GM06990 (cell line): ENCODE measurements around the gene ZDHHC18.

ENCODE experiments used
- DNase-seq: peaks from one replicate; pipeline ENCODE4 v3.0.0-alpha.2; 2011; ENCODE audit not compliant: insufficient read length; ENCODE audit errors: extremely low read depth
- H3K27me3 ChIP-seq: replicated peaks from 2 replicates; pipeline ENCODE4 v1.6.0; 2011; ENCODE audit warnings: low read length; ENCODE audit not compliant: control insufficient read depth, insufficient read depth
- H3K36me3 ChIP-seq: 2 replicates; pipeline ENCODE4 v1.5.1; 2011; ENCODE audit warnings: low read length; ENCODE audit not compliant: control insufficient read depth, insufficient read depth
- H3K4me3 ChIP-seq: replicated peaks from 2 replicates; pipeline ENCODE4 v1.5.1; 2011; ENCODE audit warnings: low read depth, mild to moderate bottlenecking, control low read depth, low read length
- CTCF ChIP-seq: IDR thresholded peaks from 2 replicates; pipeline ENCODE4 v1.5.1; 2011; ENCODE audit warnings: low read length, control low read depth, mild to moderate bottlenecking, inconsistent platforms; ENCODE audit not compliant: insufficient read depth, poor library complexity, severe bottlenecking

ZDHHC18 gene

GRCh38 chr1:26888231-26888630 lies 61.7 kb downstream of the ZDHHC18 start:
- no peaks in the 10 kb centered on the region for H3K27me3 ChIP-seq
- no peak for TF ChIP-seq CTCF
- DNase-seq, result no peak
- H3K36me3 ChIP-seq, result peaks cover 25% of the 10 kb centered on the region
- no peak overlapping the region for H3K4me3 ChIP-seq

GRCh38 chr1:26889551-26890466 lies 63.3 kb downstream of the ZDHHC18 start, which contains the start of gene GPN2:
Gene GPN2 (minus strand): TSS chr1:26890283. CDS start chr1:26890096, 187 bp downstream.
- H3K27me3 ChIP-seq, result no peaks in the 10 kb centered on the region
- peaks cover 28% of the 10 kb centered on the region for H3K36me3 ChIP-seq
- H3K4me3 ChIP-seq, result peak within 1 kb of the TSS; percentile 95
- DNase-seq, result peak; percentile 83
- TF ChIP-seq CTCF, result no peak

GRCh38 chr1:26890467-26890796 lies 63.9 kb downstream of the ZDHHC18 start:
- peak overlapping the region; percentile 95 for H3K4me3 ChIP-seq
- peaks cover 27% of the 10 kb centered on the region for H3K36me3 ChIP-seq
- H3K27me3 ChIP-seq, result no peaks in the 10 kb centered on the region
- DNase-seq, result no peak
- TF ChIP-seq CTCF, result no peak

- Histone ChIP-seq H3K4me3 (no peak overlapping the region), H3K36me3 (peaks cover 16% of the 10 kb centered on the region), H3K27me3 (no peaks in the 10 kb centered on the region)
- DNase-seq, result no peak
- no peak for TF ChIP-seq CTCF
Measured at GRCh38 chr1:26894263-26894662, 67.8 kb downstream of the ZDHHC18 start.

- no peak for DNase-seq
- Histone ChIP-seq H3K4me3 (no peak overlapping the region), H3K36me3 (peaks cover 13% of the 10 kb centered on the region), H3K27me3 (no peaks in the 10 kb centered on the region)
- no peak for TF ChIP-seq CTCF
Measured at GRCh38 chr1:26897351-26897750, 70.9 kb downstream of the ZDHHC18 start.
